ENCODE results near the gene NIPAL4.

Gene NIPAL4

DNA sequence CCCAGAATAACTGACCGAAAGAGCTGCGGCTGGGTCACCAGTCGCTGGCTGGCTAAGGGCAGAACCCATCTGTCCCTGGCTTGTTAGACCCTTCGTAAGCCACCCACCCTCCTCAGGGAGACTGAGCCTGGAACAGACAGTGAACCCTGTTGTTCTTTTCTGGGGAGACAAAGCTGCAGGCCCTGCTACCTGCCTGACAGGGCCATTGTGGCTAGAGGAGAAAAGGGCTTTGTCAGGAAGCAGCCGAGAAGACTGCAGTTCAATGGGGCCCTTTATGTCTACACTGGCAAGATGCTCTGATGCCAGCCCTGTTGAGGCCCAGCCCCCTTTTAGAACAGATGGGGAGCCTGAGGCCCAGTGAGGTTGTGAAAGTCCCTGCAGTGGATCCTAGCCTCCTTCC, 3.7 kb upstream of the NIPAL4 start:
- no peak for DNase-seq (ENCODE audit: extremely low spot score)
- no peak for TF ChIP-seq LEF1 (IDR thresholded peaks at IDR 0.05; ENCODE audit: borderline replicate concordance)
- no peak for TF ChIP-seq TARDBP (IDR thresholded peaks at IDR 0.05)
- TF ChIP-seq NFRKB (IDR thresholded peaks at IDR 0.05) = no peak
- no peak for TF ChIP-seq CTBP1 (IDR thresholded peaks at IDR 0.05; ENCODE audit: borderline replicate concordance)
- TF ChIP-seq SP1 (IDR thresholded peaks at IDR 0.05) = no peak
- no peak for TF ChIP-seq ZNF384 (IDR thresholded peaks at IDR 0.05)
- no peak for TF ChIP-seq ARNT (IDR thresholded peaks at IDR 0.05)
- no peak for TF ChIP-seq FOXK2 (IDR thresholded peaks at IDR 0.05)
- no peak for TF ChIP-seq SUZ12 (IDR thresholded peaks at IDR 0.05)
- TF ChIP-seq BHLHE40 (IDR thresholded peaks at IDR 0.05; ENCODE audit: borderline replicate concordance) = no peak
- TF ChIP-seq L3MBTL2 (conservative IDR thresholded peaks at IDR 0.05) = no peak
- POLR2A ChIA-PET = no interaction called here
- CTCF ChIA-PET = interaction anchor here (0.9 kb wide), 1 partner anchor 12 kb away, joined by 3 read pairs; no protein-coding TSS in a partner anchor

DNA sequence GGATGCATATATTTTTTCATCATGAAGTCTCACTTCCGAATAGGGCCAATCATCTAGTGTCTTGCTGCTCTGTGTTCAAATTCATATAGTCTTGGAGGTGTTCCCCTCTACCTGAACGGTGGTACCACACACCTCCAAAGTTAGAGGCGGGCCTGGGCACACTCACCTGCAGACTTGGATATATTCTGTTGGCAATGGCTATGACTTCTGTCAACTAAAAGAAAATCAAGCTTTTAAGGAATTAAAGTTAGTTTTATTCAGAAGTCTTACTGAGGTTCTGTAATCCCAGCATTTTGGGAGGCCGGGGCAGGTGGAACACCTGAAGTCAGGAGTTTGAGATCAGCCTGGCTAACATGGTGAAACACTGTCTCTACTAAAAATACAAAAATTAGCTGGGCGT, 2.6 kb upstream of the NIPAL4 start:
- POLR2A ChIA-PET = no interaction called here
- CTCF ChIA-PET = no interaction called here
- no peak for DNase-seq (ENCODE audit: extremely low spot score)
- TF ChIP-seq ARNT (IDR thresholded peaks at IDR 0.05) (no peak), SUZ12 (IDR thresholded peaks at IDR 0.05) (no peak), FOXA1 (IDR thresholded peaks at IDR 0.05) (no peak), FOXM1 (IDR thresholded peaks at IDR 0.05; ENCODE audit: borderline replicate concordance) (no peak), L3MBTL2 (conservative IDR thresholded peaks at IDR 0.05) (no peak), SP1 (IDR thresholded peaks at IDR 0.05) (no peak), HDGF (IDR thresholded peaks at IDR 0.05; ENCODE audit: borderline replicate concordance) (no peak), TARDBP (IDR thresholded peaks at IDR 0.05) (no peak), ELF4 (IDR thresholded peaks at IDR 0.05) (no peak), LEF1 (IDR thresholded peaks at IDR 0.05; ENCODE audit: borderline replicate concordance) (no peak), CTBP1 (IDR thresholded peaks at IDR 0.05; ENCODE audit: borderline replicate concordance) (no peak), FOXK2 (IDR thresholded peaks at IDR 0.05) (no peak), NFRKB (IDR thresholded peaks at IDR 0.05) (no peak), ZNF384 (IDR thresholded peaks at IDR 0.05) (no peak), BHLHE40 (IDR thresholded peaks at IDR 0.05; ENCODE audit: borderline replicate concordance) (no peak)
- TF ChIP-seq, protein P1, sequence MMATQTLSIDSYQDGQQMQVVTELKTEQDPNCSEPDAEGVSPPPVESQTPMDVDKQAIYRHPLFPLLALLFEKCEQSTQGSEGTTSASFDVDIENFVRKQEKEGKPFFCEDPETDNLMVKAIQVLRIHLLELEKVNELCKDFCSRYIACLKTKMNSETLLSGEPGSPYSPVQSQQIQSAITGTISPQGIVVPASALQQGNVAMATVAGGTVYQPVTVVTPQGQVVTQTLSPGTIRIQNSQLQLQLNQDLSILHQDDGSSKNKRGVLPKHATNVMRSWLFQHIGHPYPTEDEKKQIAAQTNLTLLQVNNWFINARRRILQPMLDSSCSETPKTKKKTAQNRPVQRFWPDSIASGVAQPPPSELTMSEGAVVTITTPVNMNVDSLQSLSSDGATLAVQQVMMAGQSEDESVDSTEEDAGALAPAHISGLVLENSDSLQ (IDR thresholded peaks at IDR 0.05) = no peak

DNA sequence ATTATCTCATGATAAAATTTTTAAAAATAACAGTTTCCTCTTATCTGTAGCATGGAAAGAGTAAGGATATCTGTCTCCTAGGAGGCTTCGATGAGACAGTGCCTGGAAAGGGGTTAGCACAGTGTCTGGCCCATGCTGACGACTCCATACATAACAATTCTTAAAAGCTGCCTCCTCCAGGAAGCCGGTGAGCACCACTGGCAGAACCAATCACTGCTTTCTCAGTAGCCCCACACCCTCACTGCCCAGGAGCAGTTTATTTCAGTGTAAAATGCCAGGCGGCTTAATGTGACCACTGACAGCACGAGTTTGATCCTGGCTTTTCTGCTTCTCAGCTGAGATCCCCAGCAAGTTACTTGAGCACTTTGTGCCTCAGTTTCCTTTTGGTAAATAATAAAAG, 1.2 kb upstream of the NIPAL4 start:
- DNase-seq (ENCODE audit: extremely low spot score) = no peak
- ChIA-PET POLR2A (no interaction called here), CTCF (interaction anchor here (1.2 kb wide), 1 partner anchor 13 kb away, joined by 4 read pairs; no protein-coding TSS in a partner anchor)
- no peak for TF ChIP-seq FOXM1 (IDR thresholded peaks at IDR 0.05; ENCODE audit: borderline replicate concordance)
- no peak for TF ChIP-seq FOXA1 (IDR thresholded peaks at IDR 0.05)
- no peak for TF ChIP-seq CTBP1 (IDR thresholded peaks at IDR 0.05; ENCODE audit: borderline replicate concordance)
- no peak for TF ChIP-seq SP1 (IDR thresholded peaks at IDR 0.05)
- no peak for TF ChIP-seq HDGF (IDR thresholded peaks at IDR 0.05; ENCODE audit: borderline replicate concordance)
- TF ChIP-seq BHLHE40 (IDR thresholded peaks at IDR 0.05; ENCODE audit: borderline replicate concordance) = no peak
- no peak for TF ChIP-seq TARDBP (IDR thresholded peaks at IDR 0.05)
- no peak for TF ChIP-seq FOXK2 (IDR thresholded peaks at IDR 0.05)
- no peak for TF ChIP-seq LEF1 (IDR thresholded peaks at IDR 0.05; ENCODE audit: borderline replicate concordance)
- no peak for TF ChIP-seq L3MBTL2 (conservative IDR thresholded peaks at IDR 0.05)
- TF ChIP-seq ZNF384 (IDR thresholded peaks at IDR 0.05) = no peak
- no peak for TF ChIP-seq ARNT (IDR thresholded peaks at IDR 0.05)
- no peak for TF ChIP-seq SUZ12 (IDR thresholded peaks at IDR 0.05)
- TF ChIP-seq NFRKB (IDR thresholded peaks at IDR 0.05) = no peak

DNA sequence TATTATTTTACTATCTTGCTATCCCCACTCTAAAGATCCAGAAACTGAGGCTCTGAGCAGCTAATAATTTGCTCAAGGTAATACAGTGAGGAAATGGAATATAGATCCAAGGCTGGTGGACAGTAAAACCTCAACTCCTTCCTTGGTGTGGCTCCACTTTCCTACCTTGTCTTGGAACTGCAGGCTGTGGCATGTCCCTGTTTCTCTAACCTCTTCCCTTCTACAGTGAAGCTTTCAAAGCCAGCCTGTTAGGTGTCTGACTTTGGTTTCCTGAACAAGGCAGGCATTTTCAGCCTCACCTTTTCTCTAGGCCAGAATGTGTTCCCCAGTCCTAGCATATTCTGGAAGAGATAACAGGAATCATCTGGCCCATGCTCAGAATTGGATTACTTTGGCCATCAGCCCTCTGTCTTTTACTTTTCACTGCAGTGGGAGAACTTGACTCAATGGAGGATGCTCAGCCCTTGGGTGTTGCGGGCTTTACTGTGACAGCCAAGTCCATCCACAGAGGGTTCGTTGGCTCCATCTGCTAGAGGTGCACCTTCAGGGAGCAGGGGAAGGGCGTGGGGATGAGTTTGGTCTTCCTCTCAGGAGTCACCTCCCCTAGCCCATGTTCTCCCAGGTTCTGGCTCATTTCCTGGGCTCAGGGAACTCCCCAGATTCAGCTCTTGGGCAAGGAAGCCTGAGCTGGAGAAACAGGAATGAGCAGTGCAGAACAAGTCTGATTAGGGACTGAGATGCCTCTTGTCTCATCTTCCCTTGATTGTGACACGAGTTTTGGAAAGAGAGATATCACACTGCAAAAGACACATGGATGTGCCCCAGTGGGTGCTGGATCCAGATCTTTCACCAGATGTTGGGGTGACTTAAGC, 1.1 kb downstream of the NIPAL4 start:
- ChIA-PET POLR2A (no interaction called here), CTCF (no interaction called here)
- TF ChIP-seq, protein P1 (IDR thresholded peaks at IDR 0.05) = no peak
- no peak for TF ChIP-seq BHLHE40 (IDR thresholded peaks at IDR 0.05; ENCODE audit: borderline replicate concordance)
- no peak for TF ChIP-seq SUZ12 (IDR thresholded peaks at IDR 0.05)
- no peak for TF ChIP-seq ZNF384 (IDR thresholded peaks at IDR 0.05)
- TF ChIP-seq TARDBP (IDR thresholded peaks at IDR 0.05) = no peak
- no peak for TF ChIP-seq FOXM1 (IDR thresholded peaks at IDR 0.05; ENCODE audit: borderline replicate concordance)
- TF ChIP-seq ARNT (IDR thresholded peaks at IDR 0.05) = no peak
- no peak for TF ChIP-seq FOXA1 (IDR thresholded peaks at IDR 0.05)
- TF ChIP-seq LEF1 (IDR thresholded peaks at IDR 0.05; ENCODE audit: borderline replicate concordance) = no peak
- no peak for TF ChIP-seq FOXK2 (IDR thresholded peaks at IDR 0.05)
- no peak for TF ChIP-seq SP1 (IDR thresholded peaks at IDR 0.05)
- no peak for TF ChIP-seq HDGF (IDR thresholded peaks at IDR 0.05; ENCODE audit: borderline replicate concordance)
- DNase-seq (ENCODE audit: extremely low spot score) = no peak

DNA sequence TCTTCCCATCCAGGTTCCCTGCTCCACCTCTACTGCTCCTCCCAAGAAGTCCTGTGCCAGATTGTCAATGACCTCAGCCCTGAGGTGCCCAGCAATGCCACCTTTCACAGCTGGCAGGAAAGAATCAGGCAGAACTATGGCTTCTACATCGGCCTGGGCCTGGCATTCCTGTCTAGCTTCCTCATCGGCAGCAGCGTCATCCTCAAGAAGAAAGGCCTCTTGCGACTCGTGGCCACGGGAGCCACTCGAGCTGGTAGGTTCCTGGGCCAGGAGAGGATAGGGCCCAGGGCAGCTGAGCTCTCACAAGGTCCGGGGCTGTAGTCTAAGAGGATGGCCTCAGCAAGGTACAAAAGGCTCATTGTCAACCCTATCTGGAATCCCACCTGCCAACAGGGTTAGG, 3.1 kb downstream of the NIPAL4 start:
- ChIA-PET CTCF (interaction anchor here (1.6 kb wide), 1 partner anchor 9 kb away, joined by 9 read pairs; no protein-coding TSS in a partner anchor), POLR2A (no interaction called here)
- TF ChIP-seq HDGF (IDR thresholded peaks at IDR 0.05; ENCODE audit: borderline replicate concordance) = no peak
- no peak for TF ChIP-seq NFRKB (IDR thresholded peaks at IDR 0.05)
- no peak for TF ChIP-seq SP1 (IDR thresholded peaks at IDR 0.05)
- no peak for TF ChIP-seq SUZ12 (IDR thresholded peaks at IDR 0.05)
- no peak for TF ChIP-seq ELF4 (IDR thresholded peaks at IDR 0.05)
- DNase-seq (ENCODE audit: extremely low spot score) = no peak
